CD14-positive monocyte (primary cell): ENCODE results near the gene LARP4B. TPM values are rescaled to one million over a fixed set of nuclear protein-coding genes. Genes with fewer than 3 reads are reported as not detected.

Experiments
- DNase-seq, 3 donors: peaks; one replicate each; pipeline ENCODE4 v3.0.0-alpha.2; 2011 to 2022
- H2AFZ ChIP-seq: 2 replicates; pipeline ENCODE4 v1.6.0; 2012; ENCODE audit warnings: mild to moderate bottlenecking, low read depth, low read length, inconsistent platforms; ENCODE audit not compliant: insufficient read depth, poor library complexity, severe bottlenecking
- H3K27ac ChIP-seq, 2 donors: 1 replicate in 1 of 2; 2 replicates in 1 of 2; pipeline ENCODE4 v1.5.1; 2012 to 2013; ENCODE audit warnings: low read length in 2 of 2, control low read depth in 1 of 2, inconsistent platforms in 1 of 2, low read depth in 1 of 2, mild to moderate bottlenecking in 1 of 2
- H3K27me3 ChIP-seq, 2 donors: one replicate each; pipeline versions ENCODE4 v1.6.0 to v1.6.1; 2011 to 2013; ENCODE audit warnings: low read length in 2 of 2; ENCODE audit not compliant: control insufficient read depth in 2 of 2, insufficient read depth in 2 of 2
- H3K36me3 ChIP-seq, 2 donors: replicated peaks in 1 of 2; 1 replicate in 1 of 2; 2 replicates in 1 of 2; pipeline versions ENCODE4 v1.5.1 to v1.6.1; 2012 to 2013; ENCODE audit warnings: low read length in 2 of 2, control low read depth in 1 of 2, inconsistent platforms in 1 of 2, mild to moderate bottlenecking in 1 of 2; ENCODE audit not compliant: insufficient read depth in 2 of 2, control insufficient read depth in 1 of 2
- H3K4me1 ChIP-seq, 2 donors: 1 replicate in 1 of 2; 2 replicates in 1 of 2; pipeline versions ENCODE4 v1.5.1 to v1.6.1; 2012 to 2013; ENCODE audit warnings: low read length in 2 of 2, control low read depth in 1 of 2, inconsistent platforms in 1 of 2, mild to moderate bottlenecking in 1 of 2, moderate library complexity in 1 of 2; ENCODE audit not compliant: insufficient read depth in 2 of 2, control insufficient read depth in 1 of 2
- H3K4me2 ChIP-seq: replicated peaks from 2 replicates; pipeline ENCODE3; 2012; ENCODE audit warnings: low read length, moderate library complexity, mild to moderate bottlenecking; ENCODE audit not compliant: poor library complexity, severe bottlenecking; ENCODE audit errors: extremely low read depth
- H3K4me3 ChIP-seq, 3 experiments: fragments of 200-600 bp in 1 of 3; sonication (generic) in 1 of 3; replicated peaks in 1 of 3; 1 replicate in 2 of 3; 2 replicates in 1 of 3; pipeline ENCODE4 v1.5.1; 2011 to 2013; ENCODE audit warnings: low read length in 3 of 3, mild to moderate bottlenecking in 3 of 3, control low read depth in 2 of 3, low read depth in 2 of 3, inconsistent platforms in 1 of 3, moderate library complexity in 1 of 3
- H3K79me2 ChIP-seq: 2 replicates; pipeline ENCODE4 v1.6.0; 2012; ENCODE audit warnings: mild to moderate bottlenecking, control low read depth, inconsistent platforms, low read length, moderate library complexity; ENCODE audit not compliant: insufficient read depth
- H3K9ac ChIP-seq: 2 replicates; pipeline ENCODE4 v1.6.0; 2017; ENCODE audit warnings: low read length, mild to moderate bottlenecking; ENCODE audit not compliant: insufficient read depth, poor library complexity, severe bottlenecking
- H3K9me3 ChIP-seq, 2 donors: replicated peaks in 1 of 2; 1 replicate in 1 of 2; 2 replicates in 1 of 2; pipeline versions ENCODE4 v1.5.1 to v1.6.1; 2012 to 2013; ENCODE audit warnings: low read length in 2 of 2, control low read depth in 1 of 2; ENCODE audit not compliant: control insufficient read depth in 1 of 2, insufficient read depth in 1 of 2
- H4K20me1 ChIP-seq: 2 replicates; pipeline ENCODE4 v1.6.0; 2012; ENCODE audit warnings: mild to moderate bottlenecking, low read length, control low read depth, moderate library complexity; ENCODE audit not compliant: insufficient read depth
- H3K27ac Mint-ChIP-seq, 7 donors: one replicate each; pipeline ENCODE4 v1.8.0; 2020; ENCODE audit warnings: mild to moderate bottlenecking in 7 of 7, mixed read lengths in 7 of 7, moderate library complexity in 6 of 7, inconsistent platforms in 2 of 7
- H3K27me3 Mint-ChIP-seq, 3 donors: one replicate each; pipeline ENCODE4 v1.8.0; 2021 to 2022; ENCODE audit warnings: low read depth in 3 of 3, mild to moderate bottlenecking in 3 of 3, mixed read lengths in 3 of 3, moderate library complexity in 3 of 3, inconsistent platforms in 1 of 3
- H3K36me3 Mint-ChIP-seq, 2 donors: one replicate each; pipeline ENCODE4 v1.8.0; 2020; ENCODE audit warnings: mixed read lengths in 2 of 2, inconsistent platforms in 1 of 2, mild to moderate bottlenecking in 1 of 2
- H3K4me1 Mint-ChIP-seq: one replicate; pipeline ENCODE4 v1.8.0; 2020; ENCODE audit warnings: mild to moderate bottlenecking, mixed read lengths
- H3K4me3 Mint-ChIP-seq, 2 donors: one replicate each; pipeline ENCODE4 v1.8.0; 2020; ENCODE audit warnings: mild to moderate bottlenecking in 2 of 2, mixed read lengths in 2 of 2, moderate library complexity in 1 of 2
- H3K9me3 Mint-ChIP-seq, 7 donors: one replicate each; pipeline ENCODE4 v1.8.0; 2020 to 2022; ENCODE audit warnings: mixed read lengths in 7 of 7, mild to moderate bottlenecking in 6 of 7, moderate library complexity in 6 of 7, inconsistent platforms in 2 of 7
- CTCF ChIP-seq: fragments of 200-600 bp; IDR thresholded peaks from one replicate; pipeline ENCODE4 v1.8.0; 2022; ENCODE audit warnings: antibody characterized with exemption, mild to moderate bottlenecking
- whole genome bisulfite sequencing: methylation state at CpG from one replicate; pipeline ENCODE4 v1.1.5; 2013; ENCODE audit warnings: missing lambda C conversion rate; ENCODE audit not compliant: insufficient coverage; 5-methylcytosine and 5-hydroxymethylcytosine counted together
- intact Hi-C, 2 donors: fragments of 100-400 bp; cut with micrococcal nuclease; formaldehyde crosslinking; loops; one replicate each; pipeline versions ENCODE4 v1.15.0 to v1.15.1; 2023
- polyA plus RNA-seq, 3 donors: library from polyadenylated mRNA; depleted of rRNA in 1 of 3; unstranded in 2 of 3; stranded (reverse) in 1 of 3; fragments of 300-500 nt in 2 of 3; fragments of >200 nt in 1 of 3; fragmentation: Illumina TruSeq in 2 of 3; gene quantifications; 1 replicate in 2 of 3; 2 replicates in 1 of 3; pipeline ENCODE4 v1.2.3, GENCODE V29; 2012 to 2021

LARP4B gene
- polyA plus RNA-seq, 3 donors, result 17.2 to 52.3 (median 33.0) TPM

- no peak for DNase-seq
- peaks cover 0 to 7% of the 10 kb centered on the region in 2 donors for H3K27me3 ChIP-seq
- no peaks in the 10 kb centered on the region for H3K36me3 Mint-ChIP-seq
- peaks cover 0 to 2% of the 10 kb centered on the region in 2 donors for H3K4me1 ChIP-seq
- H3K4me3 ChIP-seq, result no peak overlapping the region
- no peak overlapping the region for H3K4me3 Mint-ChIP-seq
- H3K27me3 Mint-ChIP-seq, result peaks cover 14 to 33% (median 15%) of the 10 kb centered on the region in 3 donors
- no peak overlapping the region for H2AFZ ChIP-seq
- peaks cover 7 to 28% (median 19%) of the 10 kb centered on the region in 7 donors for H3K9me3 Mint-ChIP-seq
- H3K27ac ChIP-seq, result no peak overlapping the region
- no peak overlapping the region for H3K4me2 ChIP-seq
- H3K9me3 ChIP-seq, result peaks cover 12 to 19% of the 10 kb centered on the region in 2 donors
- no peak overlapping the region for H3K27ac Mint-ChIP-seq
- H3K4me1 Mint-ChIP-seq, result no peaks in the 10 kb centered on the region
- no peaks in the 10 kb centered on the region for H3K36me3 ChIP-seq
- H4K20me1 ChIP-seq, result no peaks in the 10 kb centered on the region
- no peak for TF ChIP-seq CTCF
- intact Hi-C loops, result no loop called here
- WGBS, result 88% methylated on average over 6 of the region's 16 CpGs
- H3K79me2 ChIP-seq, result no peaks in the 10 kb centered on the region
- no peak overlapping the region for H3K9ac ChIP-seq
These were observed 139.3 kb downstream of the LARP4B start for GRCh38 chr10:792083-792791.

GRCh38 chr10:791639-792038 lies 139.9 kb downstream of the LARP4B start:
- intact Hi-C loops, result no loop called here
- H3K79me2 ChIP-seq, result no peaks in the 10 kb centered on the region
- Mint-ChIP-seq H3K4me1 (no peaks in the 10 kb centered on the region), H3K27me3 (peaks cover 18 to 36% (median 20%) of the 10 kb centered on the region in 3 donors), H3K36me3 (no peaks in the 10 kb centered on the region), H3K4me3 (no peak overlapping the region), H3K9me3 (peaks cover 6 to 22% (median 14%) of the 10 kb centered on the region in 7 donors), H3K27ac (peak overlapping the region in 1 of 7 donors; percentile 16)
- no peak overlapping the region for H3K4me3 ChIP-seq
- H3K27me3 ChIP-seq, result peaks cover 0 to 7% of the 10 kb centered on the region in 2 donors
- no peak for DNase-seq
- no peak for TF ChIP-seq CTCF
- H3K9ac ChIP-seq, result no peak overlapping the region
- peaks cover 0 to 2% of the 10 kb centered on the region in 2 donors for H3K4me1 ChIP-seq
- no peaks in the 10 kb centered on the region for H4K20me1 ChIP-seq
- no peak overlapping the region for H3K4me2 ChIP-seq
- H2AFZ ChIP-seq, result no peak overlapping the region
- no peaks in the 10 kb centered on the region for H3K36me3 ChIP-seq
- WGBS, result 97% methylated on average over 6 of the region's 7 CpGs
- H3K9me3 ChIP-seq, result peaks cover 6 to 13% of the 10 kb centered on the region in 2 donors
- H3K27ac ChIP-seq, result no peak overlapping the region
